HL-60/S4 treated with retinoic acid at 250 ng/mL for 4 days and 3 days (cell line): ENCODE results near the gene SAMD15.
"Not testable (repeated sequence)": the region's sequence is repeated elsewhere in the genome, so short reads cannot be mapped to it uniquely, and the experiment has no call there.

ENCODE experiments used
- in situ Hi-C: fragments of 300-500 bp; cut with MboI; formaldehyde crosslinking; loops from 2 replicates; pipeline ENCODE4 v1.7.0; 2022; ENCODE audit warnings: low sequenced_read_pairs

SAMD15 gene

DNA sequence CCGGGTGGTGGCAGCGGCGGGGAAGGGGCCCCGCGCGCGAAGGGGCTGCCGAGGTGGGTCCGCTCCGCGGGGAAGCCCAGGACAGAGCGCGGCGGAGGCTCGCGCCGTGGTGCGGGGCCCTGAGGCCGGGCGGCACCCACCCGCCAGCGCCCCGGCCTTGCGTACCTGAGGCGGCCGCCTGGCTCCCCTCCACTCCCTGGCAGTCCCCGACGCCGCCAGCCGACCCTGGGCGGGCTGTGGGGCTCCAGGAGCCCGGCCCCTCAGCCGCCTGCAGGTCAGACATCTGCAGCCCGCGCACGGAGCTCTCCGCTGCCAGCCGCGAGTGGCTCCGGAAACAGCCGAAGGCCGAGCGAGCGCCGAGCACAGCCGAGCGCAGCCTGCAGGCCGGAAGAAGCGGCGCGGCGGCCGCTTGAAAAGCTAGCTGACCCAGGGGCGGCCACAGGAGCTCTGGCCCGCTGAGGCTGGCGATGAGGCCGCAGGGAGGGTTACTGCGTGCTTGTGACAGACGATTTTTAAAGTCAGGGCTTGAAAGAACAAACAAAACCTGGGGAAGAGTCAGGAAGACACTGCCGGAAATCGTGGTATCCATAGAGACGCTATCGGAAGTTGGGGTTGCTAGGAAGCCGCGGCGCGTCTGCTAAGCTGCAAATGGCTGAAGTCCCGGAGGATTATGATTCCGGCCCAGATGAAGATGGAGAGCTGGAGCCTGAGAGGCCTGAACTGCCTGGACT, at the start of gene SAMD15, which contains the start of gene TMED8:
SAMD15 (plus strand) TSS at position 609 of the 731 bp plus-strand sequence; CDS start at position 649, 40 bp downstream.
TMED8 (minus strand) TSS at position 324 of the 731 bp plus-strand sequence; CDS start at position 283, 41 bp downstream.
- in situ Hi-C loops = no loop called here

DNA sequence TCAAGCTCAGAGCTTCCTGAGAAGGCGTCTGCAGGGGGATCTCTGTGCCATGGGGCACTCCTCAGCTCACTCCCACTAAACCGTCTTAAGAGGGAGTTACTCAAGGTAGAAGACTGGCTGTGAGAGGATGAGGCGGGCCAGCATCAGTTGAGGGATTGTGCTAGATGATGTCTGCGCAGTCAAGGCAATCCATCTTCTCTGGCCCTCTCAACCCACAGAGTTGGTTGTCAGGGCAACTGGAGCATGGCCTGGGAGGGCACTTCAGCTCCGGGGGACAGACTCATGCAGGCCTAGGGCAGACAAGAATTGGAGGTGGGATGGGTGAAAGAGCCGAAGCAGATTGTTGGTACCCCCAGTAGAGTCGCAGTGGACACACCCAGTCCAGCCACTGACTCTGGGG, 47.3 kb upstream of the SAMD15 start:
- in situ Hi-C loops = no loop called here

GRCh38 chr14:77335576-77335975, 41.6 kb upstream of the SAMD15 start:
- in situ Hi-C loops = no loop called here

GRCh38 chr14:77337255-77337654, 39.9 kb upstream of the SAMD15 start:
- in situ Hi-C loops = not testable (repeated sequence)

DNA sequence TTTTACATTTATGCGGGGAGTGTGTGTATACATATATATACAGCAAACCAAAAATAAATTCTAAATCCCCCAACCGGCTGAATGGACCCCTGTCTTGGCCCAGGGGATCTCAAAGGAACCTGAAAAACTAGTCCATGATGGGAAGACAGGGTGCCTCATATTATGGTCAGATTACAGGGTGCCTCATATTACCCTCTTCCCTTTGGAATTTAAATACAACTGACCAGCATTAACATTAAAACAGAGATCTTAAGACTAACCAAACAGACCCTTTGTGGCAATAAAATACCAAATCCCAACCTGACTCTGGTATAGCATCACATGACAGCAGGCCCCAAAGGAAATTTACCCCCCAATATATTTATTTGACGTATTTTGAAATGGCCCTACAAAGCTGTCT, 39.3 kb upstream of the SAMD15 start:
- in situ Hi-C loops = no loop called here

- in situ Hi-C loops = no loop called here
Measured at GRCh38 chr14:77338302-77338701, 38.9 kb upstream of the SAMD15 start.

GRCh38 chr14:77339407-77339806, 37.8 kb upstream of the SAMD15 start:
- in situ Hi-C loops = no loop called here

GRCh38 chr14:77340389-77340788, 36.8 kb upstream of the SAMD15 start:
- in situ Hi-C loops = no loop called here

GRCh38 chr14:77342726-77343397, 34.3 kb upstream of the SAMD15 start:
- in situ Hi-C loops = no loop called here

DNA sequence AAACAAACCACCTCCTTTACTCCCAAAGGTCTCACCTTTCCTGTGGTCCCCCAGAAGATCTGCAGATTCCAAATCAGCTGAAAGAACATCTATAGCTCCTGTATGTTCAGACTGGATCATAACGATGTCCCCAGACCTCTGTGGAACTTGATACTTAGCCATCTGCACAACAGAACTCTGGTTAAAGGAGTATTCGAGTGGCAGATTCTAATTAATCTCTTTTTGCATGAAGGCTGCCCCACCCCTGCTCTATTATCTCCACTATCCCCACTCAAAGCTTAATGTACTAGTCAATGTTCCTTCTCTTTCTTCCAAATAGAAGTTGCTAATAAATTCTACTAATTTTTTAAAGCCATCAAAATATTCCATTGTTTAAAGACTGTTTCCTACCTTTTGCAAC, 33.5 kb upstream of the SAMD15 start:
- in situ Hi-C loops = no loop called here

DNA sequence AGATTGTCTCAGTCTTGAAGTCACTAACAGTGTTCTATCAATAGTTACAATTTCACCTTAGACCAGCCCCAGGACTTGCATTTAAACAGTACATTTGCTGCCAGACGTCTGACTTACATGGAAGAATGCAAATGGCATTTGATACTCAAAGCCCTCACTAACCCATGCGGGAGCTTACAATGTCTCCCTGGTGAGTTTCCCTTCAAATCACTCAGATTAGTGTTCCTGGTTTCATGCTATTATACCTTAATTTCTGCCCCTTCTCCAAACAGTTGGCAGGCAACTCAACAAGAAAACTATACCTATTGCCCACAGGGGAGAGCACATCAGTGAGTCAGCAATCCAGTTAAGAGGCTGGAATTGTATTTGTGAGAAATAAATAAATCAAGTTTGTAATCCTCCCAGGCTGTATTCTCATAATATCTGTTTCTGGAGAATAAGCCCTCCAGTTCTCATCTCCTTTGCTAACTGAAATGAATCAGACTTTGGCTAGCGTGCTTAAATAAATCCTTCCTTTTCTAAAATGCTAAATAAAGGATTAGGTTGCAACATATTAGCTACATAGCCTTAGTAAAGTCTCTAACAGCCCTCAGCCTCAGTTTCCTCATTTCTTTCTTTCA, 32.7 kb upstream of the SAMD15 start:
- in situ Hi-C loops = no loop called here

DNA sequence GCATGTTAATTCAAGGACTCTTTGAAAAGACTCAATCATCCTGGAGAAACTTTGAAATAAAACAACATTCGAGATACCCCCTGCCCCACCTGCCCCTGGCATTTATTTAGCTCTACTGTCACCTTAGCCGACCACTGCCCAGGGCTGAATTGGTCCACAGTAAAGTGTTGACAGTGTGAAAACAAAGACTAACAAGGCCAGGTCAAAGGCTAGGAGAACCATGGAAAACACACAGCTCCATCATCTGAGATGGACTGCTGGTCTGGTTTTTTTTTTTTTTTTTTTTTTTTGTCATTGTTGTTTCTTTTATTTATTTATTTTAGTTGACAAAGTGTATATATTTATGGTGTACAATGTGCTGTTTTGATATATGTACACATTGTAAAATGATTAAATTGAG, 30.7 kb upstream of the SAMD15 start:
- in situ Hi-C loops = no loop called here

- in situ Hi-C loops = no loop called here
Measured at GRCh38 chr14:77347751-77348150, 29.4 kb upstream of the SAMD15 start.

DNA sequence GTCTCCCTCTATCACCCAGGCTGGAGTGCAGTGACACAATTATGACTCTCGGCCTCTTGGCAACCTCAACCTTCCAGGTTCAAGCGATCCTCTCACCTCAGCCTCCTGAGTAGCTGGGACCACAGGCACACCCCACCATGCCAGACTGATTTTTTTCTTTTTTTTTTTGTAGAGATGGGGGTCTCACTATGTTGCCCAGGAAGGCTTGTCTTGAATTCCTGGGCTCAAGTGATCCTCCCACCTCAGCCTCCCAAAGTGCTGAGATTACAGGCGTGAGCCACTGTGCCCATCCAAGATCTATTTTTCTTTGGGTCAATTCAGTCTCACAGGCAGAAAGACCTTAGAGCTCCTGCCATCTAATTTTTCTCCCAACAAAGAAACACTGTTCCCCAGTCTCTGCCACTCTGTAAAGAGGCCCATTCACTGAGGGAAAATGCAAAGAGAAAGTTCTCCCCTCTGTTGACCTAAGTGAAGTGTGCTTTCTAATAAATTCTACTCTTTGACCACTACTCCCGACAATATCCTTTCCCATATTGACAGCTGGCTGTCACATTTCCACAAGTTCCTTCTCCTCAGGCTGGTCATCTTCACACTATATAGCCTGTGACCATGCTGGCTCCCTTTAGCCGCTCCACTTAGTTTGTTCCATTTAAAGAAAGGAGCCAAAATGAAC, 23.6 kb upstream of the SAMD15 start:
- in situ Hi-C loops = no loop called here

DNA sequence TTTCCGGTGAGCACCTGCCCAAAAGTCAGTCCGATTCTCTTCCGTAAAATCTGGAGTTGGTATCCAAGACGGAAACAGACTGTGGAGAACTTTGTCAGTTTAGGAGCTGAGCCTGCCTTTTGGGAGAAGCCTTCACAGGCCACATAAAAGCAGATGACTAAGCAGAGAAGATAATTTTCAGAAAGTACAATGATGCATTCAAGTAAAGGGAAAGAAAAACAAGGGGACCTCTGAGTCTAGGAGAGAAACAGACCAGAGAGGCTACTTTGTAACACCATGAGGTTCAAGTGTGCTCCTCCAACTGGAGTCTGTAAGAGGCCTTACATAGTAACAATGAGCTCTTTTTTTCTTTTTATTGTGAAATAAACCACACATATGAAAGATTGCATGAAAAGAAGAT, 21.4 kb upstream of the SAMD15 start:
- in situ Hi-C loops = no loop called here

DNA sequence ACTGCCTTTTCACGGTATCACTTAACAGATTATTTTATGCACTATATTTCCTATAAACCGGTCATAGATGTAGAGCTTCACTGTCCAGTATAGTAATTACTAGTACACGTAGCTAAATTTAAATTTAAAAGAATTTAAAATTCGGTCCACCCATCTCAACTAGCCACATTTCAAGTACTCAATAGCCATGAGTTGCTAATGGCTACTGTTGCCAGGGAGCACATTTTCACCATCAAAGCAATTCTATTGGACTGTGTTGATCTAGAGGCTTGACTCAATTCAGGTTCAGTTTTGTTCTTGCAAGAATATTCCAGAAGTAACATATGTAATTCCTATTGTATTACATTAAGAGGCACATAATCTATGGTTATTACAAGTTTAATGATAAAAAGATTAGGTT, 20.3 kb upstream of the SAMD15 start:
- in situ Hi-C loops = no loop called here

GRCh38 chr14:77359626-77360025, 17.6 kb upstream of the SAMD15 start:
- in situ Hi-C loops = no loop called here

- in situ Hi-C loops = no loop called here
Measured at GRCh38 chr14:77364146-77364545, 13.0 kb upstream of the SAMD15 start.

GRCh38 chr14:77369285-77369684, 7.9 kb upstream of the SAMD15 start:
- in situ Hi-C loops = no loop called here

DNA sequence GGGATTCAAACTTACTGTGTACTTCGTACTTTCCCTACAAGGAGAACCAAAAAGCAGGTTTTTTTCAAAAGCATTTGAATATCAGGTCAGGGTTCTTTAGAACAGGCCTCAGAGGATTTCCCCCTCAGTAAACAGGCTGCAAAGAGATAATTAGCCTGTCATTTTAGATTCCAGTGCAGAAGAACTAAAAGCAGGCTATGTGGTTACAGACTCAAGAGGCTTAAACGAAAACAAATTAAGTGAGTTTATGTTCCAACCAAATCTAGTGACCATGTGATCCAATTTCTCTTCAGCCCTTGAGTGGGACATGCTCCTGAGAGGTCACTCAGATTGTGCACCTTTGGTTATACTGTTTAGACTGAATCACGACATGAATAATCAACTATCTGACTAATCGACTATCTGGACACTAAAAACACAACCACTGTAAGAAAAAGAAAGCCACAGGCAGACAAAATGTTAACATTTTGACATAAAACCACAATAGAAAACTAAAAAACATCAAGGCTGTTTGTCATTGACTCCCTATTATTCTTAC, 4.8 kb upstream of the SAMD15 start:
- in situ Hi-C loops = no loop called here
